ENCODE data around the gene ADCYAP1R1.

GRCh38 chr7:31083210-31083786 is 31.2 kb downstream of the ADCYAP1R1 start:
- TF ChIP-seq CTCF (IDR thresholded peaks at IDR 0.05) (no peak), EZH2phosphoT487 (IDR thresholded peaks at IDR 0.05) (no peak), EZH2 (IDR thresholded peaks at IDR 0.05) (no peak)
